ENCODE data around the gene SCAF4. TPM values are rescaled to one million over a fixed set of nuclear protein-coding genes. Genes with fewer than 3 reads are reported as not detected.

The SCAF4 gene
- total and polyA plus RNA-seq, 4 donors, result 7.1 to 11.1 (median 9.3) TPM

DNA sequence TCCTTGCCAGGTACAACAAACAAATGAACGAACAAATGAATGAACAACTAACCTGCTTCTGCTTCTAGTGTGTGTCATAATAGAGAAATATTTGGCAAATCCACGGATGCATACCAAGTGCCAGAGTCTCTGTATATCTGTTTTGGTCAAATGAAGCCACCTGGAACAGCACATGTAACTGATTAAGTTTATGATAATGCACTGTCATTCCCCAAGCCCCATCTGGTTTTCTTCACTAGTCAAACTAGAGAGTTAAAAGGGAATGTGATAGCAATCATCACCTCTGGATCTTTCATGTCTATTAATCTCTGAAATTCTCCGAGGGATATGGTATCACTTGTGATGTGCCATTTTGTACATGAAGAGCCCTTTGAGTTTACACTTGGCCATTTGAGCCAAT is 21.0 kb upstream of the SCAF4 start:
- Histone ChIP-seq H3K27me3 (ENCODE audit: control insufficient read depth in 4 of 4, insufficient read depth in 4 of 4, low read length in 3 of 4) (no peaks in the 10 kb centered on the region), H3K9ac (ENCODE audit: low read depth in 1 of 2, low read length in 2 of 2) (no peak overlapping the region), H3K36me3 (ENCODE audit: control insufficient read depth in 4 of 4, insufficient read depth in 3 of 4, low read depth in 1 of 4, low read length in 3 of 4) (no peaks in the 10 kb centered on the region), H3K27ac (ENCODE audit: low read depth in 1 of 2, low read length in 2 of 2) (no peak overlapping the region), H3K4me3 (ENCODE audit: low read depth in 1 of 3, low read length in 3 of 3) (no peak overlapping the region), H3K4me1 (ENCODE audit: control insufficient read depth in 4 of 4, insufficient read depth in 4 of 4, low read length in 3 of 4) (no peaks in the 10 kb centered on the region), H3K9me3 (ENCODE audit: control insufficient read depth in 4 of 4, low read length in 3 of 4) (no peaks in the 10 kb centered on the region)
- TF ChIP-seq, protein P1, sequence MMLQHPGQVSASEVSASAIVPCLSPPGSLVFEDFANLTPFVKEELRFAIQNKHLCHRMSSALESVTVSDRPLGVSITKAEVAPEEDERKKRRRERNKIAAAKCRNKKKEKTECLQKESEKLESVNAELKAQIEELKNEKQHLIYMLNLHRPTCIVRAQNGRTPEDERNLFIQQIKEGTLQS (IDR thresholded peaks at IDR 0.05), result no peak
- TF ChIP-seq HNF4G (IDR thresholded peaks at IDR 0.05) (no peak), MAX (IDR thresholded peaks at IDR 0.05) (no peak), GABPA (IDR thresholded peaks at IDR 0.05 in 1 of 2, conservative IDR thresholded peaks at IDR 0.05 in 1 of 2) (no peak), FOXA1 (IDR thresholded peaks at IDR 0.05) (no peak), EGR1 (IDR thresholded peaks at IDR 0.05; ENCODE audit: low read depth in 2 of 2) (no peak), TAF1 (conservative IDR thresholded peaks at IDR 0.05) (no peak), JUND (IDR thresholded peaks at IDR 0.05) (no peak), YY1 (IDR thresholded peaks at IDR 0.05) (no peak)
- TF ChIP-seq, protein P2, sequence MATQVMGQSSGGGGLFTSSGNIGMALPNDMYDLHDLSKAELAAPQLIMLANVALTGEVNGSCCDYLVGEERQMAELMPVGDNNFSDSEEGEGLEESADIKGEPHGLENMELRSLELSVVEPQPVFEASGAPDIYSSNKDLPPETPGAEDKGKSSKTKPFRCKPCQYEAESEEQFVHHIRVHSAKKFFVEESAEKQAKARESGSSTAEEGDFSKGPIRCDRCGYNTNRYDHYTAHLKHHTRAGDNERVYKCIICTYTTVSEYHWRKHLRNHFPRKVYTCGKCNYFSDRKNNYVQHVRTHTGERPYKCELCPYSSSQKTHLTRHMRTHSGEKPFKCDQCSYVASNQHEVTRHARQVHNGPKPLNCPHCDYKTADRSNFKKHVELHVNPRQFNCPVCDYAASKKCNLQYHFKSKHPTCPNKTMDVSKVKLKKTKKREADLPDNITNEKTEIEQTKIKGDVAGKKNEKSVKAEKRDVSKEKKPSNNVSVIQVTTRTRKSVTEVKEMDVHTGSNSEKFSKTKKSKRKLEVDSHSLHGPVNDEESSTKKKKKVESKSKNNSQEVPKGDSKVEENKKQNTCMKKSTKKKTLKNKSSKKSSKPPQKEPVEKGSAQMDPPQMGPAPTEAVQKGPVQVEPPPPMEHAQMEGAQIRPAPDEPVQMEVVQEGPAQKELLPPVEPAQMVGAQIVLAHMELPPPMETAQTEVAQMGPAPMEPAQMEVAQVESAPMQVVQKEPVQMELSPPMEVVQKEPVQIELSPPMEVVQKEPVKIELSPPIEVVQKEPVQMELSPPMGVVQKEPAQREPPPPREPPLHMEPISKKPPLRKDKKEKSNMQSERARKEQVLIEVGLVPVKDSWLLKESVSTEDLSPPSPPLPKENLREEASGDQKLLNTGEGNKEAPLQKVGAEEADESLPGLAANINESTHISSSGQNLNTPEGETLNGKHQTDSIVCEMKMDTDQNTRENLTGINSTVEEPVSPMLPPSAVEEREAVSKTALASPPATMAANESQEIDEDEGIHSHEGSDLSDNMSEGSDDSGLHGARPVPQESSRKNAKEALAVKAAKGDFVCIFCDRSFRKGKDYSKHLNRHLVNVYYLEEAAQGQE (IDR thresholded peaks at IDR 0.05), result no peak
- TF ChIP-seq, protein P3, sequence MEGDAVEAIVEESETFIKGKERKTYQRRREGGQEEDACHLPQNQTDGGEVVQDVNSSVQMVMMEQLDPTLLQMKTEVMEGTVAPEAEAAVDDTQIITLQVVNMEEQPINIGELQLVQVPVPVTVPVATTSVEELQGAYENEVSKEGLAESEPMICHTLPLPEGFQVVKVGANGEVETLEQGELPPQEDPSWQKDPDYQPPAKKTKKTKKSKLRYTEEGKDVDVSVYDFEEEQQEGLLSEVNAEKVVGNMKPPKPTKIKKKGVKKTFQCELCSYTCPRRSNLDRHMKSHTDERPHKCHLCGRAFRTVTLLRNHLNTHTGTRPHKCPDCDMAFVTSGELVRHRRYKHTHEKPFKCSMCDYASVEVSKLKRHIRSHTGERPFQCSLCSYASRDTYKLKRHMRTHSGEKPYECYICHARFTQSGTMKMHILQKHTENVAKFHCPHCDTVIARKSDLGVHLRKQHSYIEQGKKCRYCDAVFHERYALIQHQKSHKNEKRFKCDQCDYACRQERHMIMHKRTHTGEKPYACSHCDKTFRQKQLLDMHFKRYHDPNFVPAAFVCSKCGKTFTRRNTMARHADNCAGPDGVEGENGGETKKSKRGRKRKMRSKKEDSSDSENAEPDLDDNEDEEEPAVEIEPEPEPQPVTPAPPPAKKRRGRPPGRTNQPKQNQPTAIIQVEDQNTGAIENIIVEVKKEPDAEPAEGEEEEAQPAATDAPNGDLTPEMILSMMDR (IDR thresholded peaks at IDR 0.05; ENCODE audit: low read depth, low read length, missing input control), result no peak
- no peak for DNase-seq (ENCODE audit: low spot score)
- 84% methylated on average over 3 of the region's 3 CpGs for WGBS

DNA sequence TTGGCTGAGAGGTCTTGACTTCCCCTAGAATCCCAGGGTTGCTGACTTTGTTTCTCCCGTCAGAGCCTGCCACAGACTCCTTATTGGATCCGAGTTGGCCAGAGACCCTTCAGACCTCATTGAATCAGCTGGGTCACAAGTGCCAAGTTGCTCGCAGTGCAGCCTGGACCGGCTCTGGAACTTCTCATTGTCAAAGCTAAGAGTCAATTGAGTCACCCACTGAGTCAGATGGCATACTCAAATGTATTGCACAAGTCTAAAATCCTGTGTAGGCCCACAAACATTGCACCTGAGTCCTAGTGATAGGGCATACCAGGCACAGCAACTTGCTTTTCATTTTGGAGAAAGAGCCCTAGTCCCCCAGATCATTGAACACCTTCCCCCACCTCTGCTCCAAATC is 20.4 kb upstream of the SCAF4 start:
- DNase-seq (ENCODE audit: low spot score), result no peak
- Histone ChIP-seq H3K4me1 (ENCODE audit: control insufficient read depth in 4 of 4, insufficient read depth in 4 of 4, low read length in 3 of 4) (no peaks in the 10 kb centered on the region), H3K4me3 (ENCODE audit: low read depth in 1 of 3, low read length in 3 of 3) (no peak overlapping the region), H3K27me3 (ENCODE audit: control insufficient read depth in 4 of 4, insufficient read depth in 4 of 4, low read length in 3 of 4) (no peaks in the 10 kb centered on the region), H3K27ac (ENCODE audit: low read depth in 1 of 2, low read length in 2 of 2) (no peak overlapping the region), H3K36me3 (ENCODE audit: control insufficient read depth in 4 of 4, insufficient read depth in 3 of 4, low read depth in 1 of 4, low read length in 3 of 4) (no peaks in the 10 kb centered on the region), H3K9me3 (ENCODE audit: control insufficient read depth in 4 of 4, low read length in 3 of 4) (no peaks in the 10 kb centered on the region), H3K9ac (ENCODE audit: low read depth in 1 of 2, low read length in 2 of 2) (no peak overlapping the region)
- TF ChIP-seq GABPA (IDR thresholded peaks at IDR 0.05 in 1 of 2, conservative IDR thresholded peaks at IDR 0.05 in 1 of 2) (no peak), MAX (IDR thresholded peaks at IDR 0.05) (no peak), EGR1 (IDR thresholded peaks at IDR 0.05; ENCODE audit: low read depth in 2 of 2) (no peak)
- TF ChIP-seq, protein P3 (IDR thresholded peaks at IDR 0.05; ENCODE audit: low read depth, low read length, missing input control), result no peak
- 92% methylated on average over 4 of the region's 4 CpGs for WGBS
